Heart left ventricle (tissue), 16 donors: ENCODE measurements around the gene KRT32. TPM values are rescaled to one million over a fixed set of nuclear protein-coding genes. Genes with fewer than 3 reads are reported as not detected.

Experiments
- ATAC-seq, 4 donors: fragments of 200-7000 bp; cut with Tn5 transposase; one replicate each; pipeline ENCODE4 v1.9.1; 2020 to 2022; ENCODE audit warnings: moderate library complexity in 4 of 4, mild to moderate bottlenecking in 3 of 4, moderate number of reproducible peaks in 1 of 4
- DNase-seq, 5 donors: peaks; one replicate each; pipeline ENCODE4 v3.0.0-alpha.2; 2020
- H3K27ac ChIP-seq, 12 donors: fragments of 200-600 bp; sonication (generic) in 4 of 12; one replicate each; pipeline versions ENCODE4 v1.5.0 to v1.8.0; 2016 to 2022; ENCODE audit warnings: mild to moderate bottlenecking in 2 of 12
- H3K27me3 ChIP-seq, 9 donors: fragments of 200-600 bp; sonication (generic) in 2 of 9; one replicate each; pipeline versions ENCODE4 v1.5.1 to v1.8.0; 2016 to 2022; ENCODE audit warnings: mild to moderate bottlenecking in 3 of 9
- H3K36me3 ChIP-seq, 9 donors: fragments of 200-600 bp; sonication (generic) in 2 of 9; one replicate each; pipeline versions ENCODE4 v1.5.0 to v1.8.0; 2018 to 2022; ENCODE audit warnings: mild to moderate bottlenecking in 2 of 9
- H3K4me1 ChIP-seq, 12 donors: fragments of 200-600 bp; sonication (generic) in 4 of 12; one replicate each; pipeline versions ENCODE4 v1.5.0 to v1.8.0; 2016 to 2022; ENCODE audit warnings: mild to moderate bottlenecking in 3 of 12
- H3K4me3 ChIP-seq, 12 donors: fragments of 200-600 bp; sonication (generic) in 4 of 12; one replicate each; pipeline versions ENCODE4 v1.5.0 to v1.8.0; 2017 to 2022; ENCODE audit warnings: mild to moderate bottlenecking in 9 of 12, moderate library complexity in 4 of 12
- H3K9me3 ChIP-seq, 12 donors: fragments of 200-600 bp; sonication (generic) in 4 of 12; one replicate each; pipeline versions ENCODE4 v1.5.0 to v1.8.0; 2016 to 2022; ENCODE audit warnings: mild to moderate bottlenecking in 1 of 12
- CTCF ChIP-seq, 12 donors: fragments of 200-600 bp; sonication (generic) in 4 of 12; IDR thresholded peaks; one replicate each; pipeline versions ENCODE4 v1.5.0 to v1.8.0; 2018 to 2022; ENCODE audit warnings: antibody characterized with exemption in 12 of 12, mild to moderate bottlenecking in 5 of 12
- POLR2A ChIP-seq, 2 donors: fragments of 450-650 bp; IDR thresholded peaks; one replicate each; pipeline ENCODE4 v1.6.1; 2017; ENCODE audit warnings: antibody characterized with exemption in 2 of 2, mild to moderate bottlenecking in 2 of 2, moderate library complexity in 2 of 2
- WGBS, 4 donors: extraction: QIAGEN DNeasy Blood & Tissue Kit in 2 of 4; methylation state at CpG; one replicate each; pipeline versions ENCODE4 v1.1.5 to v1.1.7; 2013 to 2018; 5-methylcytosine and 5-hydroxymethylcytosine counted together
- intact Hi-C, 10 donors: fragments of 100-400 bp; cut with DNase I; formaldehyde crosslinking; loops; one replicate each; pipeline versions ENCODE4 v1.11.1 to v1.14.2; 2022
- polyA plus RNA-seq, 2 donors: library from polyadenylated mRNA; stranded (reverse); fragments of 200-250 nt; gene quantifications; one replicate each; pipeline ENCODE4 v1.2.3, GENCODE V29; 2013
- total RNA-seq, 9 donors: library from RNA; depleted of rRNA in 2 of 9; stranded (reverse); fragments of >200 nt in 2 of 9; fragmentation: NEBNext Ultra II Directional in 3 of 9; extraction: Animal tissue kit (Norgen Biotek cat#: 25700) in 3 of 9; gene quantifications; one replicate each; pipeline versions ENCODE4 v1.1.0 to v1.2.4, GENCODE V29; 2016 to 2023
- donor health status: ischemic (EF 13 %, LVEDD 7.1; RV severe dilation, severe dysfunction).
- donor health status: healthy with polysubstance abuse.
- donor health status: DM: no; HTN: yes; CAD: no.
- donor health status: DM: no; HTN: no; CAD: no.
- donor health status: ischemic (EF 25% LVEDD 6.9; RV normal size, moderate dysfunction).
- donor health status: ischemic (EF 25% LVEDD 5.7; RV mildly dilated, moderate dysfunction).
- donor health status: healthy.
- donor health status: DM: yes; HTN: yes; CAD: no.
- donor health status: ischemic (EF 35%, LVEDD 5.7; RV mildly dilated, moderate dysfunction).
- donor health status: nonischemic (EF 11% LVEDD 7.7; RV severe dilation, severe dysfunction).
- donor health status: DM: yes; HTN: yes; CAD: no.
- donor health status: PGD.
- donor health status: ischemic (EF 29% LVEDD 5.4; RV normal size, mild dysfunction).
- donor health status: nonischemic (EF 23%, LVEDD 6.1; RV moderate dilation, normal function).

The KRT32 gene
- total and polyA plus RNA-seq, 11 donors = 0.16 to 0.27 (median 0.21) TPM; not detected in 7

GRCh38 chr17:41419716-41420115 lies 47.5 kb downstream of the KRT32 start:
- Histone ChIP-seq H3K27me3 (no peaks in the 10 kb centered on the region), H3K9me3 (no peaks in the 10 kb centered on the region), H3K4me3 (no peak overlapping the region), H3K36me3 (no peaks in the 10 kb centered on the region), H3K27ac (no peak overlapping the region), H3K4me1 (peaks cover 0 to 14% (median 4%) of the 10 kb centered on the region in 12 donors)
- no peak for ATAC-seq
- TF ChIP-seq CTCF (IDR thresholded peaks at IDR 0.05) (no peak), POLR2A (IDR thresholded peaks at IDR 0.05) (no peak)
- intact Hi-C loops = no loop called here
- no peak for DNase-seq
- 88 to 94% (median 93%) methylated on average over 3 to 4 of the region's 4 CpGs for WGBS, 4 donors

- Histone ChIP-seq H3K36me3 (no peaks in the 10 kb centered on the region), H3K27me3 (no peaks in the 10 kb centered on the region), H3K4me3 (no peak overlapping the region), H3K27ac (no peak overlapping the region), H3K9me3 (no peaks in the 10 kb centered on the region), H3K4me1 (peaks cover 0 to 14% (median 4%) of the 10 kb centered on the region in 12 donors)
- no peak for DNase-seq
- intact Hi-C loops = no loop called here
- WGBS, 4 donors = 88 to 93% (median 90%) methylated on average over 7 of the region's 7 CpGs
- no peak for ATAC-seq
- no peak for TF ChIP-seq POLR2A (IDR thresholded peaks at IDR 0.05)
- TF ChIP-seq CTCF (IDR thresholded peaks at IDR 0.05) = no peak
Observed at GRCh38 chr17:41418116-41418860, 48.9 kb downstream of the KRT32 start.

- WGBS, 4 donors = 33 to 48% (median 42%) methylated on average over 4 of the region's 4 CpGs
- intact Hi-C loops = no loop called here
- no peak for ATAC-seq
- Histone ChIP-seq H3K9me3 (no peaks in the 10 kb centered on the region), H3K36me3 (no peaks in the 10 kb centered on the region), H3K27ac (no peak overlapping the region), H3K4me1 (peaks cover 0 to 14% (median 4%) of the 10 kb centered on the region in 12 donors), H3K4me3 (no peak overlapping the region), H3K27me3 (no peaks in the 10 kb centered on the region)
- TF ChIP-seq CTCF (IDR thresholded peaks at IDR 0.05) = peak in 3 of 12 donors; percentile 5 to 8 (median 7)
- no peak for TF ChIP-seq POLR2A (IDR thresholded peaks at IDR 0.05)
- DNase-seq = no peak
Observed at GRCh38 chr17:41417576-41418015, 49.6 kb downstream of the KRT32 start.

GRCh38 chr17:41417127-41417526 lies 50.1 kb downstream of the KRT32 start:
- DNase-seq = no peak
- Histone ChIP-seq H3K27ac (no peak overlapping the region), H3K4me3 (no peak overlapping the region), H3K9me3 (no peaks in the 10 kb centered on the region), H3K27me3 (no peaks in the 10 kb centered on the region), H3K4me1 (peaks cover 0 to 14% (median 4%) of the 10 kb centered on the region in 12 donors), H3K36me3 (no peaks in the 10 kb centered on the region)
- intact Hi-C loops = no loop called here
- no peak for TF ChIP-seq POLR2A (IDR thresholded peaks at IDR 0.05)
- no peak for TF ChIP-seq CTCF (IDR thresholded peaks at IDR 0.05)
- 93 to 97% (median 96%) methylated on average over 6 of the region's 6 CpGs for WGBS, 4 donors
- no peak for ATAC-seq
